NCI-H69 (cell line): ENCODE data around the gene IL1RAPL1.

Experiments used
- DNase-seq: peaks from one replicate; lab custom pipeline; 2025; lab: John Stamatoyannopoulos, UW

The IL1RAPL1 gene

DNA sequence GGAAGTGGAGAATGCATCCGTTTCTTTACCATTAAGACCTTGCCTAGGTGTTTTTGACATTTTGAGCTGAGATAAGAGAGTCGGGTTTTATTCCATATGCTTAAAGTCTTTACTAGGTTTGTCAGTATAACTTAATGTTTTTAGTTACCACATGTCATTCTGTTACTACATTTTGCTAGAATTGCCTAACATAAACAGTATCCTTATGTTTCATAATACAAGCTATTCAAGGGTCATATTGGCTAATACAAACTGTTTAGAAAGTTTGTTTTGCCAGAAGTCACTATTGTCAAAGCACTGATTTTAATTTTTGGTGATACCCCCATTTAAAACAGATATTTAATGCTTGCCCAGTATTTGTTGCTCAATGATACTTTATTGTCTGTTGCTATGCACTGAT is 1200.4 kb downstream of the IL1RAPL1 start:
- DNase-seq: no peak

- no peak for DNase-seq
Observed at GRCh38 chrX:29788991-29789699, 1201.9 kb downstream of the IL1RAPL1 start.

DNA sequence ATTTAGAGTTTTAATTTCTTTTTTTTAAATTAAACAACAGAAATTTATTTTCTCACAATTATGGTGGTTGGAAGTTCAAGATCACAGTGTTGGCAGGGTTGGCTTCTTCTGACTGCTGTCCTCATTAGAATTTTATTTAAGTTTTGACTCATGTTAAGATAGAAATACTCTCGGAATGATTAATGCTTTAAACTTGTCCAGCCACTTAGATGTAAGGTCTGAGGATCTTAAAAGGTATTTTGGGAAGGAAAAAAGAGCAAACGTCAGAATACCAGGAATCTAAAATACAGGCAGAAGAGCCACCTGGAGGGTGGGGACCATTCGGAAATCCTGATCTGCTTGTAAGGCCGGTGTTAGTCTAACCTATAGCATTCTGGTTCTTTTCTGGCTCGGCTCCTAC is 1205.1 kb downstream of the IL1RAPL1 start:
- DNase-seq: no peak

DNA sequence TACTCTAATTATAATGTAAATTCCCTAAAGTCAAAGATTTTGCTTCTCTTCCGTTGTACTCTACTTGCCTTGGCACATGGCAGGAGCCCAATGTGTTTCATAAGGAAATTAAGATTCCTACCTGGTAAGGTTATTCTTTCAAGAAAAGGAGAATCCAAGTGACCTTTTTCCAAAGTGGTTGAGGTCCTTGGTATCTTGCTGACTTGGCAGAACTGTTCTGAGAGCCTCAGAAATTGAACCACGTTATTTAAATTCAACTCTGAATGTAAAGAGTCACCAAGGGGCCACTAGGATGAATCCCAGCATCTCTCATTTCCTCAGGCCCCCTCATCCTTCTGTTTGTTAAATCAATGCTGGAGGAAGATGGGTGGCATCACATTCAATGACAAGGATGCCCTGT is 1209.9 kb downstream of the IL1RAPL1 start:
- DNase-seq: no peak

DNA sequence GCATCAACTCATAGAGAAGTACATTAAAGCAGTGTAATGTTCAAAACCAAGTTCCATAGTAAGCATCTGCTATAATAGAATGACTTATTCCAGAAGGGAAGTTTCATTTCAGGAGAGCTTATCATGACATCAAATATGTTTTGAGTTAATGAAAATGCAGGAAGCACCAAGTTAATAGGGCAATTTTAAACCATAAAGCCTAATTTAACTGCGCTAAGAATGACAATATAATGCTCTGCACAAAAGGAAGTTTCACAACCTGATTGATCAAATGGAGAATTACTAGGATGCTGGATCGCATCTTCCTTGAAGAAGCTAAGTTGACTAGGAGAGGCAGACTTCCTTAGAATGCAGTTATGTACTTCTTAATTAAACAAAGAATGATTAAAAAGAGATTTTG is 1211.2 kb downstream of the IL1RAPL1 start:
- DNase-seq: no peak

DNA sequence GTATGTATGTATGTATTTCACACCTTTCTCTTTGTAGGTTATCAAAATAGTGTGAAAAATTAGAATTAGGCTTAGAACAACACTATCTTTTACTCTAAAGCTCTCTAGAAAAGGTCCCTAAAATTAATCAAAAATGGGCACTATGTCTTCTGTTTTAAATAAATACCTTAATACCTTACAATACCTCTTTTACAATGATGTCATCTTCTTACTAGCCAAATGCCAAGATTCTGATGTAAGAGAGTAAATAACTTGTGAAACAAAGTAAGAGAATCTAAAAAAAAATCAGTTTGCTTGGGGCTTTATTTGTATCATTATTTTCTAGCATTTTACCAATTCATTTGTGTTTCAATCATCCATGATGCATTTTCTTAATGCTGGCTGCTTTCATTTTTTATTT is 1225.9 kb downstream of the IL1RAPL1 start:
- no peak for DNase-seq

GRCh38 chrX:29824176-29824906 is 1237.1 kb downstream of the IL1RAPL1 start:
- DNase-seq: no peak

DNA sequence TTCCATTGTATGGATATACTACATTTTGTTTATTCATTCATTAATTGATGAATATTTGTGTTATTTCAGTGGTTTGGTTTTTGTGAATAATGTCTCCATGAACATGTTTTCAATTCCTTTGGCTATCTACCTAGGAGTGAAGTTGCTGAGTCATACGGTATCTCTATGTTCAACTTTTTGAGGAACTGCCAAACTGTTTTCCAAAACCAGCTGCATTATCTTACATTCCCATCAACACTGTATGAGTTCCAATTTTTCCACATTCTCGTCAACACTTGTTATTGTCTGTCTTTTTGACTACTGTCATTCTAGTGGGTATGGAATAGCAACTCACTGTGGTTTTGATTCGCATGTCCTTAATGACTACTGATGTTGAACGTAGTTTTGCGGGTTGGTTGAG is 1239.5 kb downstream of the IL1RAPL1 start:
- no peak for DNase-seq

DNA sequence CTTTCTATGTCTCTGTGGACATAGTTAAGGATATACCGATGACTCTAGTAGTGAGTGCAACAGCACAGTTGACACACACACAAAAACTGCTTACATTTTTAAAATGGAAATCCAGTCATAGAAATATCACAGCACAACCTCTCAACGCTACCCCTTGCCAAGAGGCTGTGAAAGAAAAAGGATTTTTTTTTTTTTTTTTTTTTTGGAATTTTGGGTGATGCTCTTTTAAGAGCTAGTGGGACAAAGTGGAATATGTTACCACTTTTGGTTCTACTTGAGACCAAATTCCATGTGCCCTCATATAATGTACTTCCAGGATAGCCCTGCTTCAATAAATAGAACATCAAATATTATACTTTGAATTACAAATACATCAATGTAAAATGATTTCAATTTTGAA is 1247.1 kb downstream of the IL1RAPL1 start:
- no peak for DNase-seq

GRCh38 chrX:29834764-29835163 is 1247.5 kb downstream of the IL1RAPL1 start:
- no peak for DNase-seq

DNA sequence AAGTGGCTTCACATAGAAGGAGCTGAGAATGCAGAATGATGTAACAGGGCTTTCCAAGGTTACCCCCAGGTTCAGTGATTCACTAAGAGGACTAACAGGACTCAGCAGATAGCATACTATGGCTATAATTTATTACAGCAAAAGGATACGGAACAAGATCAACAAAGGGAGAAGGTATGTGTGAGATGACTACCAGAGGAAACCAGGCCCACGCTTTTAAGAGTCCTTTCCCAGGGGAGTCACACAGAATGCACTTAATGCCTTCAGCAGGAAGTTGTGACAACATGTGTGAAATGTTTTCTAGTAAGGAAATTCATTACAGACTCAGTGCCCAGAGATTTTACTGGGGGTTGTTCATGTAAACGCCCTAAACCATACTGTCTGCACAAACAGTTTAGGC is 1254.5 kb downstream of the IL1RAPL1 start:
- DNase-seq: no peak

DNA sequence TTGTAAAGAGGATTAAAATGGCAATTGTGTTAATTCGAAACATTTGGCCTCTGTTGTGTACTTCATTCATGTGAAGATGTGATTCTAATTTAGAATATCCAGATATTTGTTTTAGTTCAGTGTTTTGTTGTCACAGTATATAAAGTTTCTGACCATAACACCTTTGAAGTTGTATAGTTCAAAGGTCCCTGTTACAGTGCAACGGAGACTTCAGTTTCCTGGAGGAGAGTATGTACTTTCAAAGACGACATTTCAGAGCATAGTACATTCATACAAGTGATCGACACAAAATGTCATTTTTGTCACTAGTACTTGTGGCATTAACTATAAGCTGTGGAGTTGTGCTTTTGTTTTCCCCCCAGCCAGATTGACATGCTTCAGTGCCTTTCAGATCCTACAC is 1255.3 kb downstream of the IL1RAPL1 start:
- DNase-seq: no peak

DNA sequence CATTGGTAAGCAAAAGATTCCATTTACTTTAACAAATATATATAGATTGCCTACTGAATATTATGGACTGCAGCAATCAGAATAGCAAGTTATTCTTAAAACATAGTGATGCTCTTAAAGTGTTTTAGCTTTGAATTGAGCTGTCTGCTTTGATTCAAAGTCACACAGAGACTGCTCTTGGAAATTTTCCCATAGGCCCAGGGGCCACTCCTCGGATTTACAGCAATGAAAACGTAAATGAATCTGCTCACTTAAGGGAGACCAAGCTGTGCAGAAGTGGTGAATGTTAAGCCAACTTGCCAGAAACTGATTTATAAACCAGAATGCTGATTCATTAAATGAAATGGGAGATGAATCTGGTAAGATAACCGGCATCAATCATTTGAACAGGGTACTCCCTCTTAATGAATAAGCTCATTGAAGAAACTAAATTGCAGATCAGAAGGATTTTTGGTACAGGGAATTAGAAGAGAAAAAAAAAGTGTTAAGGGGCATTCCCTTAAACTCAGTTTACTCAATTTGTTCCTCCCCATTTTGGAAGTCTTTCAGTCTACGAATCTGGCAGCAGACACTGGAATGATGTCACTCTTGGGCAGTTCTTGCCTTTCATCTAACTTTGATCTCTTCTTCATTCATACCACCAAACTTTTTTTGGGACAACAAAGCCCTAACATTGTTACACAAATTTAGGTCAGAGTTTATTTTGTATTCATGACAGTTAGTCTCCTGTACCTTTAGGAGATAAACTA is 1264.8 kb downstream of the IL1RAPL1 start:
- DNase-seq: no peak

- DNase-seq: no peak
Observed at GRCh38 chrX:29852767-29853166, 1265.5 kb downstream of the IL1RAPL1 start.

GRCh38 chrX:29858714-29859113 is 1271.5 kb downstream of the IL1RAPL1 start:
- DNase-seq: no peak

- DNase-seq: no peak
Observed at GRCh38 chrX:29862126-29862677, 1275.0 kb downstream of the IL1RAPL1 start.

DNA sequence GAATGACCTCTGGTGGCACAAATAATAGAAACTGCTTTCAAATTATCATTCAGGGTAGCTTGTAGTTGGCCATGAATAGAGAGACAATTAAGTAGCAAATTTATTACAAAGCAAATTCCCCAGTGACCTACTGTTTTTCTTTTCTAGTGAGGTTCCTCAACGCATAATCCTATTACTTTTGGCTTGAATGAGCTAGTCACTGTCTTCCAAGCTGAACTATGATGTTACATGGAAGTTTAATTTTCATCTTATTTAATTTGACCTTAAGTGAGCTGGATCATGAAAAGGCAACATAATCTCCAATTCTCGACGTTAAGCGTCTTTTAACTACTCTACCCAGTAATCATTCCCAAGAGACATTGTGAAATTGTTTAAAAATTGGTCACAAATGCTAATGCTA is 1280.7 kb downstream of the IL1RAPL1 start:
- no peak for DNase-seq

DNA sequence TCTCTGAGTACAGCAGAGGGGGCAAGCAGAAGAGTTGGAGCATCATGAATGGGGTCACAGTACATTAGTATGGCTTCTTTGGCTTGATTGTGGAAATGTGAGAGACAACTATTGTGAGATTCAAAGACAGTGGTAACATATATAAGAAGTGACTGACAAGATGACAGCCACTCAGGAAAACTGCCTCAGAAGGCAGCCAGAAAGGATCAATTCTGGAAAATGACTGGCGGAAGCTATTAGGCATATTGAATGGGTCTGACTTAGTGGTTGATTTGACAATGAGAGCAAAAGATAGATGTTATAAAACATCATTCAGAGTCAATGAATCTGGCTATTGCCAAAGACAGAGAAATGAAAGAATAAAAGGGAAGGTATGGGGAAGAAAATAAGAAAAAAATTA is 1282.6 kb downstream of the IL1RAPL1 start:
- DNase-seq: no peak

DNA sequence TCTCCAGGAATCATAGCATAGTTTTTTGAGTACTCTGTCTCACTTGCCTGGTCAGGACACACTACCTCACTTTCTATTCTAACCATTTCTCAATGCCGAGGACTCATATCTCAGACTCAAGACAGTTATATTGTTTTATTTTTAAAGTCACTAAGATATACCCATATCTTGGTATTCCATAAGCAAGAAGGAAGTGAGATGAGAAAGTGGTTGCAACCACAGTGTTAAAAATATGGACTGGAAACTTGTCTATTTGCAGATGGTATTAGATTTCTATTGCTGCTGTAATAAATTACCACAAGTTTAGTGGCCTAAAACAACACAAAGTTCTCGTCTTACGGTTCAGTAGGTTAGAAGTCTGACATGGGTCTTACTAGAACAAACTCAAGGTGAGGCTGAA is 1283.4 kb downstream of the IL1RAPL1 start:
- no peak for DNase-seq

DNA sequence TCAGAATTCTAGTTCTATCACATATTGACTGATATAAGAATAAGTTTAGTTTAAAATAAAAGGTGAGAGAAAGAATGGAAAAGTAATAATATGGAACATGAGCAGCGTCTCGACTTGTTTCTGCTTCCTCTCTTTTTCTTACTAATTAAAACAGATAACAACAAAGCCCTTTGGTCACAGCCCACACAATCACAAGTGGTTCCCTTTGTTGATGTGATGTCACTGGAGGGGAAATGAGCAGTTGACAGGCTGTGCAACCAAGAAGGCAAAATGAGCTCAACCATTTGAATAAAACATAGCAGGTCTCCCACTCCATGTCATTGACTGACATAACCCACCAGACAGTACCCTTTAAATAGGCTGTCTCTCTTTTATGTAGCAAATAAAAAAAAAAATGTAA is 1285.6 kb downstream of the IL1RAPL1 start:
- no peak for DNase-seq

DNA sequence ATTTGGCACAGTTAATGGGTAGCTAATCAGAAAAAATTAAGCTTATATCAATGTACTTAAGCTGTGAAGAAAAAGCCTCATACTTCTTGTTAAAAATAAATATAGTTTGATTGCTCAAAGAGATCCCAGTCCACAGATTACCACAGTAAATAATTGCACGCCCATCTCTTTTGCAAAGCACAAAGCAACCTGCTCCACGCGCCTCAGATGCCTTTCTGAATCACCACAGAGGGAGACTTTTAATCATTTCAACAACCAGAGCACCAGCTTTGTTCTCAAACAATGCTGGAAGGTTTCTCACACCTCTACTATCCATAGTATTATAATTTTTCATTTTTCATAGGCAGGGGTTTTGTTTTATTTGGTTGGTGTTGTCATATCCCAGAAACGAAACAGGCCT is 1289.5 kb downstream of the IL1RAPL1 start:
- DNase-seq: no peak

- no peak for DNase-seq
Observed at GRCh38 chrX:29880977-29881376, 1293.7 kb downstream of the IL1RAPL1 start.

DNA sequence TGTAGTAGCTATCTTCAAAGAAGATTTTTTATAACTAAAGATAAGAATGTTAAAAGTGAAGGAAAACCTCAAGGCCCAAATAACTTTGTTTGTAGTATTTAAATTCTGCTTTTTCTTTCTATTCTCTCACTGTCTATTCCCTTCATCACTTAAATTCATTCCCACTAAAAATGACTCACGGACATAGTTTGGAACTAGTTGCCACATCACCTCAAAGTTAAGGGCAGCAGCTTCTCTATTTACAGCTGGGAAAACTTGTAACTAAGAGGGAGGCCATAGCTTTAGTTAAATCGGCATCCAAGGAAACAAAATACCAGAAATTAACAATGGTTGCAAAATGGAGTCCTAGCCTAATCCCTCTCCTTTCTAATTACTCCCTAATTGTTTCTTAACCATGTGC is 1302.8 kb downstream of the IL1RAPL1 start:
- DNase-seq: no peak
